CMK (cell line): ENCODE data around the gene SYNPR.

Experiments
- DNase-seq: peaks from one replicate; pipeline ENCODE4 v3.0.0-alpha.2; 2010; ENCODE audit warnings: low read depth

The SYNPR gene

DNA sequence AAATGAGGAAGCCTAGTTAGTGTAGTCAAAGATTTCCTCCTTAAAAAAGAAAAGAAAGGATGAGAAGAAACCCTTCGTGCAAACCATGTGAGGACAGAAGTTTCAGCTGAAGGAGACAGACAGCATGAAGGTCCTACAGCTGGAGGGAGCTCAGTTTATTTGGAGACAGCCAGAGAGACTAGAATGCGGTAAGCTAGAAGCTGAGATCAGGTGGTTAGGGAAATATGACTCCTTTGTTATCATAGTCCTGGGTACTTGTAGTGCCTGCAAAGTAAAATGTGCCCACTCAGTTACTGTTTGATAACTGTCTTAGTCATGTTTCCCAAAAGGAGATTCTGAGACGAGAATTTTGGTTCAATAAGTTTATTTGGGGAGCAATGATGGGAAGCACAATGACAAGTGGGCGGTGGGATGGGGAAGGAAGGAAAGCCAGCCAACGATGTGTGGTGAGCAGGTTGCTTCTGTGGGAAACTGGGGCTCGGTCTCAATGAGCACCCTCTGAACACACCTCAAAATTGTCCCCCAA lies 195.6 kb downstream of the SYNPR start:
- DNase-seq, result no peak

DNA sequence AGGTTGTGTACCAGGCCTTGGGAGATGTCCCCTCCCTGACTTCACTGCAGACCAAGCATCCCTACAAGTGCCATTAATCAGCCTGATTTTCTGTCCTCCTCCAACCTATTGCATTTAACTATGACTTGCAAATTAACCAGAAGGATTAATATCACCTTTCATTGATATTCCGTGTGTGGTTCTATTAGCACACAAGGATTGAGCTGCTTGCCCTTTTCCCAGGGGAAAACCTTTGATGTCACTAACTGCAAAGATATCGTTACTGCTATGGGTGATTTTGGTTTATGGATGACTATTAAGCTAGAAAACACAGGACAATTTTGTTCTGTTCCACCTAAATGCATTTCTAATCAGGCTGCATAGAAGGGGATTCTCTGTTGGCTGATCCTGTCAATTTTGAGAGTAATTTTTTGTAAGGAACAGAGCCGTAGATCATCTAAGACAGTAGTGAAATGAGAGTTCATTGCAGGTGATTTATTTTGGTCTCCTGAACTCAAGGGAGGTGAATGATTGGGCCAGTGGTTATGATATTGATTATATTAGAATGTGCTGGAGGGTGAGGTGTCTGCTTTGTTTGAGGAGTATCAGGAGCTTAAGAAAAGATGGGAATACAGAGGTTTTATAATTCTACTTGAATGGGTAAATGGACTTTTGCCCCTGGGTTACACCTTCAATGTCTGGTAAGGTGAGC lies 196.9 kb downstream of the SYNPR start:
- no peak for DNase-seq

DNA sequence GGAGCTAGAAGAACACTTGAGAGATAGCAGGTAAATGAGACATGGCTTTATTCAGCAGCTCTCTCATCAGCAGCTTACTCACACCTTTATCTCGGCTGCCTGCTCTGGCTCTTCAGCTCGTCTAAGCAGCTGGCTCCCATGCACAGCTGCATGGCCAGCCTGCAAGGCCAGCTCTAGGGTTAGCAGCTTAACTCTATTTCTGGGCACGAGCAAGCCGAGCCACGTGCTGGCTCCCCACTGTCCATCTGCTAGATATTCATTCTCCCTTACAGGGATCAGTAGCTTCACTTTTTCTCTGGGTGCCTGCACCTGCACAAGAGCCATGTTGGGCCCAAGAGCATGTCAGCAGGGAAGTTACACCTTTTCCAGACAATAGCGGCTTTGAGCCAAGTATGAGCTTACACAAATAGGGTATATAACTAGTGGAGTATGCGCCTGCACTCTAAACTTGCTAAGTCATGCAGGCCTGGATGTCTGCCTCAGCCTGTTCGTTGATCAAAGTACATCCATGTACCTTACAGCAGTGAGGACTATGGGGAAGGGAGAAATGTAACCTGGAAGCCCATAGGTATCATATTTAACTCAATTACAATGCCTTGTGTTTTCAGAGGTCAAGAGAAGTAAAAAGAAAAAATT lies 199.5 kb downstream of the SYNPR start:
- no peak for DNase-seq

DNA sequence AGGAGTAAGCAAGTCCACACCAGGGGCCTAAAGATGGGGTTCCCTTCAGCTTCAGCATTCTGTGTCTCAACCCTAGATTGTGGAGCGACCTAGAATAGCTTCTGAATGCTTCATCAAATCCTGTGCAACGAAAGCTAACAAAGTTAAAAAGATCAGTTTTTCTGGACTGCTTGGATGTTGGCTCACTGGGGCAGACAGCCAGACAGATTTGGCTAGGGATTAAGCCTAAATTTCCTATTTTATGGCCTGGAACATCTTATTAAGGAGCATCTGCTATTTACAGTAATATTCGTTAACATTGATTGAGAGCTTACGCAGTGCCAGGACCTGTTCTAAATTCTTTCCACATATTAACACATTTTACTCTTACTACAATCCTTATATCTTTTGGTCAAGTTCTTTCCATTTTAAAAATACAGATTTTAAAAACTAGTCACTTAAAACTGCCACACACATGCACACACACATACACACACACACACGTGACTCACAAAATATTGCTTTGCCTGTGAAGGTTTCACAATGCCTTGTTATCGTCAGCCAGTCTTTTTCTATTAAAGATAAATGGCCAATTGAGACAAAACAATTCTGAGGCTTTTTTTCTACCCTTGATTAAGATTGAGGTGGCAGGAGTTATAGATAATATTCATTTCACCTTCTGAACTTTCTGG lies 201.0 kb downstream of the SYNPR start:
- DNase-seq, result no peak

DNA sequence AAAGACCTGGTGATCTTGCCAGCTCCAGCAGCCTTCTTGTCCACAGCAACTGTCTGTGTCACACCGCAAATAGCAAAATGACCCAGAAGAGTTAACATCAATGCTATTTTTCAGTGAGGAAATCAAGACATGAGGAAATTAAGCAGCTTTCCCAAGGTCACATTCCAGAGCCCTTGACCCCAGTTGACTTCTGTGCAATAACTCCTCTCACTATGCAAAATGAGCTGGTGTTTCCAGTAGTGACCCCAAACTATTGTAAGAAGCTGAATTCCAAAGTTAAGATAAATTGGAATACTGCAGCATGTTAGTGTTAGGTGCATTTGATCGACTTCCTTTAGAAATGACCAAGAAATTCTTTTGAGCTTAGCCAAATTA lies 201.5 kb downstream of the SYNPR start:
- no peak for DNase-seq

DNA sequence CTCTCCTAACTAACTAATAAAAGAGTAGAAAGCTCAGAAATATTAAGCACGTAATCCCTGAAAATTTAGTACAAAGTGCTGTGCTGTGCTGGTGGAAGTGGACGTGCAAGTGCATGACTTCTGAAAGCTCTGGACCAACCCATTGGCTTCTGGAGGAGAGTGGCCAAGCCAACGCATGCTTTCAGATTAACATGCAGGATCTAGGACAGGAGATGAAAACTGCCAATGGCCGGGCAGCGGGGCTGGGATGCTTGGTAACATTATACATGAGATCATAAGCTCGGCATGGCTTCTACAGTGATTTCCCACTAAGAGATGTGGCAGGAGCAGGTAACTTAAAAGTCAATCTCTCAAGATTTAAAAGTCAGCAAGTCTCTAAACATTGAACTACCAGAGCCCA lies 203.5 kb downstream of the SYNPR start:
- no peak for DNase-seq

DNA sequence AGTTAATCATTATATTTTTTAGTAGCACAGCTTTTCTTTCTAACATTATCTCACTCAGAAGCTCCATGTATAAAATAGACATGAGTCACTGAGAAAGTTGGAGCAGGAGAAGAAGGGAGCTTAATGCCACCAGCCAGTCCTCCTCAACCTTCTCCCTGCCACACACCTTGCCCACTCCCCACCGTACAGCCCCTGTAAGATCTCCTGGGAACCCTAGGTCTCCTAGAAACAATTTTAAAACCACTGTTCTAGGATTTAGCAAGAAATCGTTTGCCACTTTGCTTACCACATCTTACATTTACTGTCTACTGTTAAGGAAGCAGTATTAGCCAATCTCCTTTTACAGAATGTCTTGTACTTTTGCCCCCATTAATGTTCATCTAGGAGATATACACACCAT lies 204.2 kb downstream of the SYNPR start:
- no peak for DNase-seq

DNA sequence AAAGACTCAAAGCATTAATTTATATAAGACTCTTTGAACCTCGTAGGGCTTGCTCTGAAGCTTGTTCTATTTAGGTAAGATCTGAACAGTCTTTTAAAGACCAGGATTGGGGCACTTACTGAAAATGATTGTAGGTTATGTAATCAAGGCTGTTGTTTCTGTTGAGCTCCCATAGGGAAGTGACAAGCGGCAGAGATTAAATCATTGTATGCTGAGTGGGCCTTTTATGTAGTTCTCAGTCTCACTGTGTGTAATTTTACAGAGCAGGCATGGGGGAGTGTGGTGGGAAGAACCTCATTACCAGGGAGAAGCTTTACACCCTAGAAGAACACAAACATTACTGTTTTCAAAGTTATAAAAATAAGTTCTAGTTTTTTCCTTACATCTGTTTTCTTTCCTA lies 214.4 kb downstream of the SYNPR start:
- no peak for DNase-seq

DNA sequence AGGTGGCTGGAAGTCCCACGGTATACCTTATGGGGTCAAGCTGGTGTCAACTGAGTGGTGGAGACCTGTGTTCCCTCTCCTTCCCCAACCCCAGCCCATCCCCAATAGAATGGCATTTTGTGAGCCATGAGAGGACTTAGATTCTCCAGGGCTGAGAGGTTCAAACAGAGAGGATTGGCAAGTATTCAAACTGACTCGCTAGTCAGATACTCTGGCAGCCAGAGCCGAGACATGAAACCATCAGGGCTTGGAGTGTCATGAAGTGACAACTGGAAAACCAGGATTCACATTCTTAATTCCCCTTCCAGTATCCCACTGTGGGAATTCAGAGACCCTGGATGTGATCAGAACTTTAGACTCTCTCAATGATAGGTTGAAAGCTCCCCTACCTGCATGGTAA lies 215.0 kb downstream of the SYNPR start:
- no peak for DNase-seq

DNA sequence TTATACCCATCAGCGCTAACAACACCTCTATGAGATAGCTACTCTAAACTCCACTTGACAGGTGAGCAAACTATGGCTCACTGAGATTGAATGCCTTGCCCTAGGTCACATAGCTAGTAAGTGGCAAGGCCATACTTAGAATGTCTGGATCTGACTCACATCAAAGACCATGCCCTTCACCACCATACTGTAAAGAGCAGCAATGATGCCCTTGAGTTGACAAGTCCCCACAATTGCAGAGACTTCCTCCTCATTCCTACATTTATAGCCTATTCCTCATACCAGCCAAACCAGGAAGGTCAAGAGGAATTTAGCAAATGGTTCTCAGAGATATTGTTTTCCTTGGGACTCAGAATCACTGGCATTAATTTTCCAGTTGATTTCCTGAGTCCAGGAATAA lies 216.5 kb downstream of the SYNPR start:
- no peak for DNase-seq

DNA sequence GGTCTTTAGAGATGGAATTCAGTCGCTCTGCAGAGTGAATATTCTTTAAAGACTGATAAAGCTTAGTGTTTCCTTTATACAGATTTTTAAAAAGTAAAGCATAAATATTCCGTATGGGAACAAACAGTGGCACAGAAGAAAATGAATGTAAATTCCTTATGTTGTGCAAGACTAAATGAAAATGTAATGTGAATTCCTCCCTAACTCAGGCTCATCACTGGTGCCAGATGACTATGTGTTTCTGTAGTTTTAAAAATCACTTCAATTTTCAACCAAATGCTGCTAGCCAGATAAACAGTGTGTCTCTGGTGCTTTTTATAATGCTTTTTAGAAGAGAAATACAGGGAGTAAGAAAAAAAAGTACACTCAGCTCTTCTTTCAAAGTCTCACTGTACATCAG lies 219.5 kb downstream of the SYNPR start:
- DNase-seq, result no peak

DNA sequence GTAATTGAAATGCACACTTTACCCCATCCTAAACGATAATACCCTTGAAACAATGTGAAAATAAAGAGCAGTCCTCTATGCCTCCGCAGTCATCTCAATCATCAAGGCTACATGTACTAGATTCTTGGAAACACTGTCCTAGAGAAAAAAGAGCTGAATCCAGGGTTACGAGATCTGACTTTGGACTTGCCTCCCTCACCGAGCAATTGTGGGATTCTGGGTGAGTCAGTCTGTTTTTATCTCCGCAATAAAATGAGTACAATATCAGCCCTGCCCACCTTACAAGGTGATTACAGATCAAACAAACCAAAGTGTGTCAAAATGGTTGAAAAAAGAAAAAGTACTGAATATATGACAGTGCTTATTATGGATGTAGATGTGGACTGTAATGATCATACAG lies 222.1 kb downstream of the SYNPR start:
- DNase-seq, result no peak

DNA sequence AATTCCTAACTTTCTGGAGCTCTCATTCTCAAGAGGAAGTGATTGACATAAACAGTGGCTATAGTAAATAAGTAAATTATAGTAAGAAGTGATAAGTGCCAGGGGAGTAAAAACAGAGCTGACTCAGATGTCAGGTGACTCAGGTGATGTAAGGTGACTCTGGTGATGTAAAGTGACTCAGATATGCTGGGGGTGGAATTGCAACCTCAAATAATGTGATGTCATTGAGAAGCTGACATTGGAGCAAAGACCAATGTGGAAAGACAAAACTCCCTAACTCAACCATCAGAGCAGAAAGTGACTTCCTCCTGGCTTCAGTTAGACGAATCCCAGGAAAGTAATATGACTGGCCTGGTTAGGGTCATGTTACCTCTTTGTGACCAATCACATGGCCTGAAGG lies 230.2 kb downstream of the SYNPR start:
- DNase-seq, result no peak

DNA sequence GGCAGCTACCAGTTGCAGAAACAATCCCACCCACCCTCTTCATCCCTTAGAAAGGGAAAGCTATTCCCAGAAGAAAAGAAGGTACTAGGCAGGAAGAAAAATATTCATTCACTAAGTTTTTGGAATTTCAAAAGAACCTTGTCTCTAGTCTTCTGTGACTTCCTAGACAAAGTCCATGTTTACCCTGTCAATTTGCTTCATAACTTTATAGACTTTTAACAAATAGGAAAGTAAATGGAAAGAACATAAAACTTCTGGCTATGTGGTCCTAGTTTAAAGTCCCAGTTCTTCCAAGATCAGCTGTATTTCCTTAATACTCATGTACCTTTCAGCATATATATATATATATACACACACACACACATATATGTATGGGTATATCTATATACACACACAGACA lies 230.7 kb downstream of the SYNPR start:
- DNase-seq, result no peak

DNA sequence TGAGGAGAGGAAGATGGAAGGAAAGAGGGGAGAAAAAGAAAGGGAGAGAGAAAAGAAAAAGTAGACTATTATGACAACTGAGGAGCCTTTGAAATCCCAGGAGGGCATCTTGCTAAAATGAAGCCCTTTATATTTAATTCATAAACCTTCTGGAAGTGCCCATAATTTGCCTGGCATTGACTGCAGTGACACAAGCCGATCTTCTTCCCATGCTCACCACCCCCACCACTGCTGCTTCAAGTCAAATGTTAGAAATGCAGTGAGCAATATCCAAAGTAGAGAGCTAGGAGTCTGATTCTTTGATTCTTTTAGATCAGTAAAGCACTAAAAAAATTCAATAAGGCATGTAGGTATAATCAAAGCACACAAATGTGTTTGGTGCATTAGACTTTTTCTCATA lies 235.7 kb downstream of the SYNPR start:
- DNase-seq, result no peak

DNA sequence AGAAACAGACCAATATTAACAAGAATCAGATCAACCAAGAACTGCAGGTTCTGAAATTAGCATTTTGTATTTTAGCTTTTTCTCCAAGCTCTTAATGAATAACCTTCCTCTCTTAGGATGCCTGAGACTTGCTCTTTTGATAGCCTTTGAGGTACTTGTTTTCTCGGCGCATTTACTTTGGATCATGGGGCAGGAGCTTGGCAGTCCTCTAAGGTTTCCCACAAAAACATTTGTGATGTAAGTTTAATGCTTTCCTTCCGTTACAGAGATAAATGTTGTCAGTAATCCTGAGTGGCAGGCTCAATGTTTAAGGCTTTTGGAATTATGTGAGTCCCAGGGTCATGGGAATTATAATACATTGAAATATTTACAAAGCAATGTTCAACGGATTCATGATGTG lies 236.6 kb downstream of the SYNPR start:
- DNase-seq, result no peak

DNA sequence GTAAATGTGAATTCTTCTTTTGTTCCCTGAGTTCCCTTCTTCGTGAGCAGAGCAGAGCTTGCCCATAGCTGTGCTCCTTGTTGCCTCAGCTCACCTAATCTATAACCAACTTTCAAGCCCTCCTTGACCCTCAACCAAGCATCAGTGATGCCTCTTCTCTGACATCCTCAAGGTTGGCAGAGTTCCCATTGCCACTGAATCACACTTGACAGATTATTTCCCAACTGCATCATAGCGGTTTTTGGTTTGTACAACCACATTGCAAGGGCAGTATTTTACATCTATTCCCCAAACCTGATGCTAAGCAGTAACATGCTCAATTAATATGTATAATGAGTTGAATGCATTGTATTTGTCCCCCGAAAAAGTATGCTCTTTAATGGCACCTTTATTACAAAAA lies 241.3 kb downstream of the SYNPR start:
- no peak for DNase-seq

DNA sequence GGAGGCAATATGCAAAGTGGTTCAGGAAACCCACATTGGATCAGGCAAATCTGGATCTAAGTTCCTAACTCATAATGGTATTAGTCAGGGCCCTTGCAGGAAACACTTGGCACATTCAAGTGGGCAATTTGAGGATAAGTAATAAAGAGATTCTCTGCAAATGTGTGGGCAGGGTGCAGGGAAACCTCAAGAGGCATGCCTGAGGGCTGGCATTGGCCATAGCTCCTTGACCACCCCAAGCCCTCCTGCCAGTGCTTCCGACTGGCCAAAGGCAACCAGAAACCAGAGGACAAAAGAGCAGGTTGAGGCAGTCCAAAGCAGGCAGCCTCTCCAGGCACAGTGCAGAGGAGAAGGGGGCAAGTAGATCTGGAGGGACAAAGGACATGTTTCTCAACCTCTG lies 243.5 kb downstream of the SYNPR start:
- no peak for DNase-seq

DNA sequence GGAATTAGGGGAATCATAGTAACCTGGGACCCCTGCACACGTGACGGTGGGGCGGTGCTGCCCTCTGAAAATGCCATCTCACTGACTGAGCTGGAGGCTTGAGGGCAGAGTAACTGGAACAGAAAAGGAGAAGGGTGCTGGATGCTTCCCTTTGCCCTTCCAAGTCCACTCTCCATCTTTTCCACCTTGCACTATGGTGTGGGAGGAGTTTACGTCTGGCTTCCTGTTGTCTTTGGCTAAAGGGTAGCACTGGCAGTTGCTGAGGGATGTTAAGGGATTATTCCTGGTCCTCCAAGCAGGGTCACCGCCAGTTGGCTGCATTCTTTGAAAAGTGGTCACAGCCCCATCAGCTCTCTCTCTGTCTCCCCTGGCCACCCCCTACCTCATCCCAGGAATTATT lies 245.0 kb downstream of the SYNPR start:
- no peak for DNase-seq

DNA sequence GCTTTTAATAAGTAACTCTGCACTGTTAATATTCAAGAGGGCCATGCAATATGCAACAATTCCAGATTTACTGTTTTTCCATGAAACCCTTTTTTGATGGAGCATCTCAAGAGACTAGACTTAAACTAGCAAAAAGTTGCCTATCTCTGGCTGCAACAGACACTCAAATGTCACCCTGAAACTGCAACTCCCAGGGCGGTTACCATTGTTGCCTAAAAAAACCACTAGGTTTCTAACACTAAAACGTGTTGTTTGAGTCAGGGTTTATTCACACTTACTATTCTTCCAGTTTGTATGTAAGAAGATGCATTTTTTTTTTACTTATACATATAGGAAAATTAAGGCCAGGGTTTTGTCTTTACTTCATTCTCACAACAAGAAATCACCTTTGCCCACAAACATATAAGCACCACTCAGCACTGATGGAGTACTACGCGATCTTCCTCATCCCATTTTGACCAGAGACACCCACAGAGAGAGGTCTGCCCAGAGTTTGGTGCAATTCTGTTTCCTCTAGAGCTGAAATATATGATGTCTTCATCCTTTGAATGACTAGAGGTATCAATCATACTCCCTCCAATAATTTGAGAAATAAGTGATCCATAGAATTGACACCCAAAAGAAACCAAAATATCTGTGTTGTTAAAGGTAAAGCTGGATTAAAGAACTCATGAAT lies 250.4 kb downstream of the SYNPR start:
- DNase-seq, result no peak

DNA sequence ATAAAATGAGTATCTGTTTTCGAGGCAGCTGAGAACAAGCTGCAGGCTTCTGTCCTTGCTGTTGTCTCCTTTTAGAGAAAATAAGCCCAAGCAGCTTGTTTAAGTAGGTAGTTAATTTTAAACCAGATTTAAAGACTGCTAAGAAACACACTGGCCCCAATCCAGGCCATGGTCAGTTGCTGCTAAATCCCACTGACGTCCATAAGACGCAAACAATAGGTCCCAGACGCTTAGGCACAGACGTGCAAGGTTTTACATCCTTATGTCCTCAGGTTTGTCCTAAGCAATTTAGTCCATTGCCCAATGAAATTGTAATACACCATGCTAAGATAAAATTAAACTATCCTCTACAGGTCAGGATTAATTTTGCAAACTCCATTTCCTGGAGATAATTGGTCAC lies 254.4 kb downstream of the SYNPR start:
- no peak for DNase-seq

DNA sequence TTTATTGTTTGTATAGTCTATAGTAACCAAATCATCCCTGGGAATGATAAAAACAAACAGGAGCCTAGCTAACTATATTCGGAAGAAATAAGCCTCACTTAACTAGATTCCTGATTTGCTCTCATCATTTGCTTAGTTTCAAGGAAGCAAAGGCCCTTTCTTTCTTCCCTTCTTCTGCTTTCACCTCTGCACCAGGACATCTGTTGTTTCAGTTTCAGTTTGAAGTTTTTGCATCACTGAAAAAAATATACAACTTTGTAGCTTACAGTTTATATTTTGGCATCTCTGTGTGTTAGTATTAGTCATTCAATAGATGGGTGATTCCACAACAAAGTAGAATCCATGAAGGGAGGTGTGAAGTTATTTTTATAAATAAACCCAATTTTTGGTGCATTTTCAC lies 260.8 kb downstream of the SYNPR start:
- DNase-seq, result no peak

DNA sequence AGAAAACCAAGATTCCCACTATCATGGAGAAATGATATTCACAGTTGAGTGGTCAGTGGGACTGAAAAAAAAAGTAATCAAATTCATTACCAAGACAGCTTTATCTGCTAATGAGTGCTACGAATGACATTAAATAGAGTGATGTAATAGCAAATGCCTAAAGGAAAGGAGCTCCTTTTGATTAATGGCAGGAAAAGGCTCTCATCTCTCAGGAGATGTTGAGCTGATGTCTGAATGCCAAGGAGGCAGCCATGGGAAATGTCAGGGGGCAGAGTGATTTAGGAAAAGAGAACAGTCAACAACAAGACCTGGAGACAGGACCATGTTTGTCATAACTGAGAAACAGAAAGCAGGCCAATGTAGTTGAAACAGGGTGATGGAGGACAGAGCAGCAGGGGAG lies 277.7 kb downstream of the SYNPR start:
- no peak for DNase-seq
